GM11168 (cell line): Measurements from ENCODE around the gene CHAF1B.
"Not testable (repeated sequence)": the region's sequence is repeated elsewhere in the genome, so short reads cannot be mapped to it uniquely, and the experiment has no call there.

ENCODE experiments used
- in situ Hi-C: fragments of 300-500 bp; cut with MboI; formaldehyde crosslinking; loops from one replicate; pipeline ENCODE4 v1.12.0; 2022; ENCODE audit warnings: low sequenced_read_pairs; ENCODE audit not compliant: unreplicated experiment

CHAF1B gene

GRCh38 chr21:36386031-36386642 lies 945 bp downstream of the CHAF1B start:
- in situ Hi-C loops: no loop called here

- in situ Hi-C loops: no loop called here
These were observed 2.9 kb downstream of the CHAF1B start for GRCh38 chr21:36388096-36388495.

- in situ Hi-C loops: no loop called here
These were observed 3.6 kb downstream of the CHAF1B start for GRCh38 chr21:36388835-36389234.

GRCh38 chr21:36391649-36392048 lies 6.5 kb downstream of the CHAF1B start:
- in situ Hi-C loops: not testable (repeated sequence)

- in situ Hi-C loops: no loop called here
These were observed 10.3 kb downstream of the CHAF1B start for GRCh38 chr21:36395353-36396111.

- in situ Hi-C loops: no loop called here
These were observed 11.1 kb downstream of the CHAF1B start for GRCh38 chr21:36396325-36396724.

- in situ Hi-C loops: no loop called here
These were observed 11.8 kb downstream of the CHAF1B start for GRCh38 chr21:36396971-36397370.

GRCh38 chr21:36397606-36398005 lies 12.4 kb downstream of the CHAF1B start:
- in situ Hi-C loops: no loop called here

- in situ Hi-C loops: not testable (repeated sequence)
These were observed 14.5 kb downstream of the CHAF1B start for GRCh38 chr21:36399736-36400135.

- in situ Hi-C loops: no loop called here
These were observed 15.5 kb downstream of the CHAF1B start for GRCh38 chr21:36400719-36401118.

- in situ Hi-C loops: no loop called here
These were observed 17.1 kb downstream of the CHAF1B start for GRCh38 chr21:36402339-36402738.

GRCh38 chr21:36403713-36404112 lies 18.5 kb downstream of the CHAF1B start:
- in situ Hi-C loops: no loop called here

- in situ Hi-C loops: no loop called here
These were observed 23.4 kb downstream of the CHAF1B start for GRCh38 chr21:36408568-36408967.

GRCh38 chr21:36411301-36411700 lies 26.1 kb downstream of the CHAF1B start:
- in situ Hi-C loops: no loop called here

- in situ Hi-C loops: no loop called here
These were observed 27.7 kb downstream of the CHAF1B start for GRCh38 chr21:36412916-36413315.

GRCh38 chr21:36415375-36415774 lies 30.2 kb downstream of the CHAF1B start:
- in situ Hi-C loops: no loop called here

- in situ Hi-C loops: no loop called here
These were observed 34.0 kb downstream of the CHAF1B start for GRCh38 chr21:36419241-36419640.

GRCh38 chr21:36419996-36420395 lies 34.8 kb downstream of the CHAF1B start:
- in situ Hi-C loops: loop anchor here (5.0 to 10.0 kb wide), 2 partner anchors 82 to 165 kb away; no protein-coding TSS in a partner anchor

GRCh38 chr21:36420571-36421339 lies 35.6 kb downstream of the CHAF1B start:
- in situ Hi-C loops: loop anchor here (5.0 to 10.0 kb wide), 2 partner anchors 82 to 164 kb away; no protein-coding TSS in a partner anchor

GRCh38 chr21:36422279-36423098 lies 37.3 kb downstream of the CHAF1B start:
- in situ Hi-C loops: loop anchor here (5.0 to 10.0 kb wide), 2 partner anchors 80 to 162 kb away; no protein-coding TSS in a partner anchor
